ENCODE results near the gene SPSB1. TPM values are rescaled to one million over a fixed set of nuclear protein-coding genes. Genes with fewer than 3 reads are reported as not detected.
A peak's percentile ranks its signal among the peaks of the same experiment; 100 is the strongest.

SPSB1 gene
- total and polyA plus RNA-seq, 9 donors: 4.4 to 11.2 (median 9.1) TPM

- H3K4me3 ChIP-seq (ENCODE audit: low read length): no peak overlapping the region
- 25% methylated on average over 22 of the region's 28 CpGs for WGBS (ENCODE audit: insufficient coverage)
- H3K27me3 ChIP-seq (ENCODE audit: control insufficient read depth, insufficient read depth, low read length): peaks cover 4% of the 10 kb centered on the region
- peaks cover 38% of the 10 kb centered on the region for H3K4me1 ChIP-seq (ENCODE audit: control insufficient read depth, insufficient read depth, low read length)
- peak; percentile 83 for DNase-seq
- H3K9me3 ChIP-seq (replicated peaks; ENCODE audit: control insufficient read depth, low read depth, low read length): no peaks in the 10 kb centered on the region
- H3K27ac ChIP-seq (ENCODE audit: low read length): peak overlapping the region; percentile 60
- H3K36me3 ChIP-seq (ENCODE audit: control insufficient read depth, insufficient read depth, low read length): no peaks in the 10 kb centered on the region
Measured at GRCh38 chr1:9317591-9318417, 25.1 kb downstream of the SPSB1 start.

- Histone ChIP-seq H3K9me3 (replicated peaks; ENCODE audit: control insufficient read depth, low read depth, low read length) (no peaks in the 10 kb centered on the region), H3K4me1 (ENCODE audit: control insufficient read depth, insufficient read depth, low read length) (peaks cover 38% of the 10 kb centered on the region), H3K4me3 (ENCODE audit: low read length) (no peak overlapping the region), H3K36me3 (ENCODE audit: control insufficient read depth, insufficient read depth, low read length) (peaks cover 3% of the 10 kb centered on the region), H3K27ac (ENCODE audit: low read length) (no peak overlapping the region), H3K27me3 (ENCODE audit: control insufficient read depth, insufficient read depth, low read length) (peaks cover 4% of the 10 kb centered on the region)
- 97% methylated on average over 5 of the region's 20 CpGs for WGBS (ENCODE audit: insufficient coverage)
- no peak for DNase-seq
Measured at GRCh38 chr1:9319208-9319788, 26.6 kb downstream of the SPSB1 start.

- H3K27me3 ChIP-seq (ENCODE audit: control insufficient read depth, insufficient read depth, low read length): peaks cover 4% of the 10 kb centered on the region
- H3K9me3 ChIP-seq (replicated peaks; ENCODE audit: control insufficient read depth, low read depth, low read length): no peaks in the 10 kb centered on the region
- WGBS (ENCODE audit: insufficient coverage): 60% methylated on average over 17 of the region's 21 CpGs
- H3K4me3 ChIP-seq (ENCODE audit: low read length): no peak overlapping the region
- DNase-seq: no peak
- peaks cover 42% of the 10 kb centered on the region for H3K4me1 ChIP-seq (ENCODE audit: control insufficient read depth, insufficient read depth, low read length)
- peaks cover 3% of the 10 kb centered on the region for H3K36me3 ChIP-seq (ENCODE audit: control insufficient read depth, insufficient read depth, low read length)
- no peak overlapping the region for H3K27ac ChIP-seq (ENCODE audit: low read length)
Measured at GRCh38 chr1:9319789-9320519, 27.3 kb downstream of the SPSB1 start.

- peaks cover 50% of the 10 kb centered on the region for H3K4me1 ChIP-seq (ENCODE audit: control insufficient read depth, insufficient read depth, low read length)
Measured at GRCh38 chr1:9320520-9321479, 28.1 kb downstream of the SPSB1 start.

GRCh38 chr1:9321480-9321849 is 28.8 kb downstream of the SPSB1 start:
- Histone ChIP-seq H3K27ac (ENCODE audit: low read length) (no peak overlapping the region), H3K9me3 (replicated peaks; ENCODE audit: control insufficient read depth, low read depth, low read length) (no peaks in the 10 kb centered on the region), H3K27me3 (ENCODE audit: control insufficient read depth, insufficient read depth, low read length) (peaks cover 4% of the 10 kb centered on the region), H3K4me1 (ENCODE audit: control insufficient read depth, insufficient read depth, low read length) (peaks cover 56% of the 10 kb centered on the region), H3K4me3 (ENCODE audit: low read length) (no peak overlapping the region), H3K36me3 (ENCODE audit: control insufficient read depth, insufficient read depth, low read length) (peaks cover 3% of the 10 kb centered on the region)
- WGBS (ENCODE audit: insufficient coverage): 72% methylated on average over 11 of the region's 11 CpGs
- DNase-seq: no peak

More at GRCh38 chr1:9320520-9321479, 28.1 kb downstream of the SPSB1 start:
- no peak overlapping the region for H3K4me3 ChIP-seq (ENCODE audit: low read length)
- no peak overlapping the region for H3K27ac ChIP-seq (ENCODE audit: low read length)
- H3K36me3 ChIP-seq (ENCODE audit: control insufficient read depth, insufficient read depth, low read length): peaks cover 3% of the 10 kb centered on the region
- H3K27me3 ChIP-seq (ENCODE audit: control insufficient read depth, insufficient read depth, low read length): peaks cover 4% of the 10 kb centered on the region
- no peaks in the 10 kb centered on the region for H3K9me3 ChIP-seq (replicated peaks; ENCODE audit: control insufficient read depth, low read depth, low read length)
- 43% methylated on average over 14 of the region's 31 CpGs for WGBS (ENCODE audit: insufficient coverage)
- no peak for DNase-seq

GRCh38 chr1:9321986-9322660 is 29.4 kb downstream of the SPSB1 start:
- WGBS (ENCODE audit: insufficient coverage): 84% methylated on average over 17 of the region's 17 CpGs
- peaks cover 3% of the 10 kb centered on the region for H3K36me3 ChIP-seq (ENCODE audit: control insufficient read depth, insufficient read depth, low read length)
- no peak overlapping the region for H3K27ac ChIP-seq (ENCODE audit: low read length)
- H3K9me3 ChIP-seq (replicated peaks; ENCODE audit: control insufficient read depth, low read depth, low read length): no peaks in the 10 kb centered on the region
- H3K4me1 ChIP-seq (ENCODE audit: control insufficient read depth, insufficient read depth, low read length): peaks cover 63% of the 10 kb centered on the region
- H3K4me3 ChIP-seq (ENCODE audit: low read length): no peak overlapping the region
- H3K27me3 ChIP-seq (ENCODE audit: control insufficient read depth, insufficient read depth, low read length): peaks cover 4% of the 10 kb centered on the region
- no peak for DNase-seq

GRCh38 chr1:9322661-9323244 is 30.1 kb downstream of the SPSB1 start:
- Histone ChIP-seq H3K27ac (ENCODE audit: low read length) (no peak overlapping the region), H3K27me3 (ENCODE audit: control insufficient read depth, insufficient read depth, low read length) (peaks cover 4% of the 10 kb centered on the region), H3K9me3 (replicated peaks; ENCODE audit: control insufficient read depth, low read depth, low read length) (no peaks in the 10 kb centered on the region), H3K4me3 (ENCODE audit: low read length) (no peak overlapping the region), H3K4me1 (ENCODE audit: control insufficient read depth, insufficient read depth, low read length) (peaks cover 62% of the 10 kb centered on the region), H3K36me3 (ENCODE audit: control insufficient read depth, insufficient read depth, low read length) (peaks cover 3% of the 10 kb centered on the region)
- 58% methylated on average over 20 of the region's 27 CpGs for WGBS (ENCODE audit: insufficient coverage)
- no peak for DNase-seq

- Histone ChIP-seq H3K27me3 (ENCODE audit: control insufficient read depth, insufficient read depth, low read length) (peaks cover 4% of the 10 kb centered on the region), H3K27ac (ENCODE audit: low read length) (no peak overlapping the region), H3K36me3 (ENCODE audit: control insufficient read depth, insufficient read depth, low read length) (peaks cover 3% of the 10 kb centered on the region), H3K9me3 (replicated peaks; ENCODE audit: control insufficient read depth, low read depth, low read length) (no peaks in the 10 kb centered on the region), H3K4me1 (ENCODE audit: control insufficient read depth, insufficient read depth, low read length) (peaks cover 50% of the 10 kb centered on the region), H3K4me3 (ENCODE audit: low read length) (no peak overlapping the region)
- 81% methylated on average over 31 of the region's 33 CpGs for WGBS (ENCODE audit: insufficient coverage)
- DNase-seq: no peak
Measured at GRCh38 chr1:9324246-9325096, 31.8 kb downstream of the SPSB1 start.
